Raji (cell line): ENCODE measurements around the gene RHD.
"Not testable (repeated sequence)": the region's sequence is repeated elsewhere in the genome, so short reads cannot be mapped to it uniquely, and the experiment has no call there.

Source experiments
- POLR2A ChIP-seq: IDR thresholded peaks from 2 replicates; pipeline ENCODE4 v1.6.1; 2011; ENCODE audit warnings: low read depth, low read length, control low read depth; ENCODE audit not compliant: insufficient read depth

RHD gene

GRCh38 chr1:25272238-25272637, at the start of gene RHD:
RHD (plus strand) TSS chr1:25272509; CDS start chr1:25272548, 39 bp downstream.
- not testable (repeated sequence) for TF ChIP-seq POLR2A

GRCh38 chr1:25222606-25223005, 49.7 kb upstream of the RHD start:
- TF ChIP-seq POLR2A: no peak

- no peak for TF ChIP-seq POLR2A
Measured at GRCh38 chr1:25223471-25223870, 48.8 kb upstream of the RHD start.

- peak; percentile 80 for TF ChIP-seq POLR2A
Measured at GRCh38 chr1:25232027-25232865, 40.1 kb upstream of the RHD start, which contains the start of gene SYF2. SYF2 (minus strand) TSS chr1:25232502; CDS start chr1:25232467, 35 bp downstream.

- peak; percentile 46; the same call in 1 of the 2 replicates for TF ChIP-seq POLR2A
Measured at GRCh38 chr1:25232866-25233784, 39.2 kb upstream of the RHD start.

- no peak for TF ChIP-seq POLR2A
Measured at GRCh38 chr1:25238046-25238445, 34.3 kb upstream of the RHD start.

- peak; percentile 97; the same call in 1 of the 2 replicates for TF ChIP-seq POLR2A
Measured at GRCh38 chr1:25239681-25240541, 32.4 kb upstream of the RHD start.

GRCh38 chr1:25243907-25244306, 28.4 kb upstream of the RHD start:
- TF ChIP-seq POLR2A: no peak

- TF ChIP-seq POLR2A: no peak
Measured at GRCh38 chr1:25245393-25245792, 26.9 kb upstream of the RHD start.

DNA sequence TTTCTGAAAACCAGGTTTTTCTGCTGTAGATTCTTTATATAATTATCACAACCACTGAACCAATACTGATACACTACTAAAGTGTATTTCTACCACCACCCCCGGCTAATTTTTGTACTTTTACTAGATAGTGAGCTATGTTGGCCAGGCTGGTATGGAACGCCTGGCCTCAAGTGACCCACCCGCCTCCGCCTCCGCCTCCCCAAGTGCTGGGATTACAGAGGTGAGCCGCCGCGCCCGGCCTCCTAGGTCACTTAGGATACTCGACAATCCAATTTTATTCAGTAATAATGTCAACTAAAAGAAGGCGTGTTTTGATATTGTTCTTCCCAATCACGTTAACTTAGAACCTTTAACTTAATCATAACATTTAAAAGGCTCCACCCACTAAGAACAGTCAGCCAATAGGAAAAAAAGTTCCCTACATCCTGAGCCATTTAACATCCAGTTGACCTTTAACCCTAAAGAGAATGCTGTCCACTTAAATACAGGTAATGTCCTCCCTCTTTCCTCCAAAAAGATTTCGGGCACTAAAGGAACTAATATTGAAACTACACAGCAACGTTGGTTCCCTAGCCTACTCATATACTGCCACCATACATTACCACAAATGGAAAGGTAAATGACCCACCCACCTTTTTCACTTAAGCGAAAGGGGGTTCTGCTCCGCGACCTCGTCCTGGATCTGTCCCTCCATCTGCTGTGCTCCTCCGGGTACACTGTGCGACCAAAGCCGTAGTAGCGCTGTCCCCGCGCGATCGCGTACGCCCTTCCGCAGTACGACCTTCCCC, 26.3 kb upstream of the RHD start:
- TF ChIP-seq POLR2A: no peak

- no peak for TF ChIP-seq POLR2A
Measured at GRCh38 chr1:25246600-25247023, 25.7 kb upstream of the RHD start.

DNA sequence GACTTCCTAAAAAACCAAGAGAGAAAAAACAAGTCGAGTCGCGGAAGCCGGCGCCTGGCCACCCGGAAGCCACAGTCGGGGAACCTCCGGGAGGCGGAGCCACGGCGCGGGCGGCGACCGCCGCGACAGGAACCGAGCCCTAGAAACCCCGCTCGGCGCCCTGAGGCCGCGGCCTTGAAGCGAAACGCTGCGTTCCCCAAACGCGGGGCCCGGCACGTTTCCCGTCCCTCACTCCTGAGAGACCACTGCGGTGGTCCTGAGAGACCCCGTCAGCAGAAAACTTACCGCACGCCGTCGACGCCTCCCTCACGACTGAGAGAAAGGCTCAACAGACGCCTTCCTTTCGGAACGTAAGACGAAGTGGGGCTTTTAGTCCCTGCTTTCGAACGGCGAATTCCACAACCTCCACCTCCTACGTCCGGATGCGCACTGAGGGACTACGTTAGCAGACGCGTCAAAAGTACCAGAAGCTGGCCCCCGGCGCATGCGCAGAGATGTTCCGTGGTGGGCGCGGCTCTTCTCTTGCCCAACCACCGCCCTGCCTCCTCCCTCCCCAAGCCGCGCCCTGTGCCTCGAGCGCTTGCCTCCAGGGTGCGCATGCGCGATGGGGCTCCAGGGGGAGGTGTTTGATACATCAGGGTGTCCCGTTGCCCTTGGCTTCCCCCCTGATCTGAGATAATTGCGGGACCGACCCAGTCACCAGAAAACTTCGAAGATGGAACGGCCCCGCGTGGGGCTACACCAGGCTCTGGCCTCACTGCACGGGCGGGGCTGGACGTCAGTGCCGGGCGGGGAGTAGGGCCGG, 25.1 kb upstream of the RHD start, which contains the start of gene RSRP1:
Gene RSRP1, minus strand, starts transcription at position 431 of the 805 bp plus-strand sequence. CDS start 491 bp downstream, outside the sequence.
- TF ChIP-seq POLR2A: peak; percentile 100
